HepG2 (cell line): Measurements from ENCODE around the gene TMEM141. TPM values are rescaled to one million over a fixed set of nuclear protein-coding genes. Genes with fewer than 3 reads are reported as not detected.

Experiments
- ATAD3A ChIP-seq: sonication (generic); formaldehyde crosslinking; IDR thresholded peaks from 2 replicates; pipeline ENCODE4 v1.4.0; 2020; ENCODE audit warnings: missing genetic modification reagents
- CEBPG ChIP-seq: IDR thresholded peaks from 2 replicates; pipeline ENCODE4 v1.6.1; 2016
- CHD2 ChIP-seq: IDR thresholded peaks from 2 replicates; pipeline ENCODE4 v1.6.1; 2011; ENCODE audit warnings: low read depth, low read length, improper control_type of control experiment
- DMTF1 ChIP-seq: sonication (generic); formaldehyde crosslinking; IDR thresholded peaks from 2 replicates; pipeline ENCODE4 v1.4.0; 2020; ENCODE audit warnings: mild to moderate bottlenecking, missing genetic modification reagents
- FOXA3 ChIP-seq: IDR thresholded peaks from 2 replicates; pipeline ENCODE4 v1.6.1; 2016; ENCODE audit warnings: missing genetic modification reagents, missing compliant biosample characterization
- FOXC1 ChIP-seq: sonication (generic); formaldehyde crosslinking; IDR thresholded peaks from 2 replicates; pipeline ENCODE4 v1.8.0; 2022; ENCODE audit warnings: mild to moderate bottlenecking, missing genetic modification reagents, borderline replicate concordance
- NR2C2 ChIP-seq: sonication (generic); formaldehyde crosslinking; IDR thresholded peaks from 2 replicates; pipeline ENCODE4 v1.4.0; 2020; ENCODE audit warnings: missing genetic modification reagents, mild to moderate bottlenecking, moderate library complexity, borderline replicate concordance
- SMAD3 ChIP-seq: sonication (generic); formaldehyde crosslinking; IDR thresholded peaks from 2 replicates; pipeline ENCODE4 v1.4.0; 2020; ENCODE audit warnings: missing genetic modification reagents
- TBL1XR1 ChIP-seq: fragments of 150-350 bp; IDR thresholded peaks from 2 replicates; pipeline ENCODE4 v1.6.1; 2014; ENCODE audit warnings: borderline replicate concordance, low read length; ENCODE audit not compliant: partially characterized antibody
- ZFP36L2 ChIP-seq: sonication (generic); formaldehyde crosslinking; IDR thresholded peaks from 2 replicates; pipeline ENCODE4 v1.4.0; 2020; ENCODE audit warnings: missing genetic modification reagents
- ZNF501 ChIP-seq: sonication (generic); formaldehyde crosslinking; IDR thresholded peaks from 2 replicates; pipeline ENCODE4 v1.5.1; 2020; ENCODE audit warnings: mild to moderate bottlenecking, moderate library complexity, missing genetic modification reagents
- ZNF609 ChIP-seq: sonication (generic); formaldehyde crosslinking; IDR thresholded peaks from 2 replicates; pipeline ENCODE4 v1.4.0; 2020; ENCODE audit warnings: mild to moderate bottlenecking, missing genetic modification reagents, borderline replicate concordance
- polyA plus RNA-seq, 8 experiments: library from polyadenylated mRNA; depleted of rRNA in 3 of 8; stranded (reverse) in 7 of 8; unstranded in 1 of 8; fragments of >200 nt; fragmentation: Illumina TruSeq in 4 of 8; extraction: Trizol in 4 of 8; gene quantifications; 2 replicates each; pipeline versions ENCODE4 v1.2.1 to v1.2.3, GENCODE V29; 2011 to 2016; ENCODE audit warnings: low read depth in 4 of 8, missing spikeins in 1 of 8, mixed read lengths in 1 of 8; ENCODE audit not compliant: insufficient read depth in 1 of 8
- total RNA-seq, 5 experiments: library from RNA; depleted of rRNA; stranded (reverse); fragments of >200 nt; fragmentation: Illumina TruSeq; extraction: Trizol; gene quantifications; 2 replicates each; pipeline ENCODE4 v1.2.3, GENCODE V29; 2016; ENCODE audit warnings: low read depth in 1 of 5
- TF ChIP-seq, protein P1 (sequence below): sonication (generic); formaldehyde crosslinking; IDR thresholded peaks from 2 replicates; pipeline ENCODE4 v1.5.0; 2020; ENCODE audit warnings: missing genetic modification reagents
- TF ChIP-seq, protein P2 (sequence below): sonication (generic); formaldehyde crosslinking; IDR thresholded peaks from 2 replicates; pipeline ENCODE4 v1.8.0; 2022; ENCODE audit warnings: mild to moderate bottlenecking, missing genetic modification reagents, moderate library complexity
- TF ChIP-seq, protein P3 (sequence below): sonication (generic); formaldehyde crosslinking; IDR thresholded peaks from 2 replicates; pipeline ENCODE4 v1.4.0; 2020; ENCODE audit warnings: missing genetic modification reagents

The TMEM141 gene
- total and polyA plus RNA-seq, 2 of the 13 experiments (the other 11 are each of a cell fraction or from before 2014, with no cell fraction given): 81.0 to 202 TPM

GRCh38 chr9:136799079-136799853, 8.1 kb downstream of the TMEM141 start (continued):
- peak; percentile 78 for TF ChIP-seq ZNF609
- TF ChIP-seq, protein P1, sequence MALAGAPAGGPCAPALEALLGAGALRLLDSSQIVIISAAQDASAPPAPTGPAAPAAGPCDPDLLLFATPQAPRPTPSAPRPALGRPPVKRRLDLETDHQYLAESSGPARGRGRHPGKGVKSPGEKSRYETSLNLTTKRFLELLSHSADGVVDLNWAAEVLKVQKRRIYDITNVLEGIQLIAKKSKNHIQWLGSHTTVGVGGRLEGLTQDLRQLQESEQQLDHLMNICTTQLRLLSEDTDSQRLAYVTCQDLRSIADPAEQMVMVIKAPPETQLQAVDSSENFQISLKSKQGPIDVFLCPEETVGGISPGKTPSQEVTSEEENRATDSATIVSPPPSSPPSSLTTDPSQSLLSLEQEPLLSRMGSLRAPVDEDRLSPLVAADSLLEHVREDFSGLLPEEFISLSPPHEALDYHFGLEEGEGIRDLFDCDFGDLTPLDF (CRISPR knock-in tag): 0 out of 2 replicates have a peak, but pooled peaks have one; percentile 50
- 0 out of 2 replicates have a peak, but pooled peaks have one; percentile 31 for TF ChIP-seq DMTF1
- no peak for TF ChIP-seq ATAD3A (CRISPR knock-in tag)
- TF ChIP-seq CEBPG: peak; percentile 46; the same call in 1 of the 2 replicates
- TF ChIP-seq ZFP36L2 (CRISPR knock-in tag): no peak
- TF ChIP-seq, protein P2, sequence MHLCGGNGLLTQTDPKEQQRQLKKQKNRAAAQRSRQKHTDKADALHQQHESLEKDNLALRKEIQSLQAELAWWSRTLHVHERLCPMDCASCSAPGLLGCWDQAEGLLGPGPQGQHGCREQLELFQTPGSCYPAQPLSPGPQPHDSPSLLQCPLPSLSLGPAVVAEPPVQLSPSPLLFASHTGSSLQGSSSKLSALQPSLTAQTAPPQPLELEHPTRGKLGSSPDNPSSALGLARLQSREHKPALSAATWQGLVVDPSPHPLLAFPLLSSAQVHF (CRISPR knock-in tag): peak; percentile 67; the same call in 1 of the 2 replicates
- TF ChIP-seq SMAD3: peak; percentile 49; the same call in 1 of the 2 replicates
- no peak; the same call in 1 of the 2 replicates for TF ChIP-seq FOXC1 (CRISPR knock-in tag)
- TF ChIP-seq NR2C2 (CRISPR knock-in tag): peak; percentile 30; the same call in 1 of the 2 replicates
- no peak for TF ChIP-seq CHD2
- TF ChIP-seq FOXA3 (CRISPR knock-in tag): peak; percentile 91
- peak; percentile 83 for TF ChIP-seq ZNF501 (CRISPR knock-in tag)
- TF ChIP-seq, protein P3, sequence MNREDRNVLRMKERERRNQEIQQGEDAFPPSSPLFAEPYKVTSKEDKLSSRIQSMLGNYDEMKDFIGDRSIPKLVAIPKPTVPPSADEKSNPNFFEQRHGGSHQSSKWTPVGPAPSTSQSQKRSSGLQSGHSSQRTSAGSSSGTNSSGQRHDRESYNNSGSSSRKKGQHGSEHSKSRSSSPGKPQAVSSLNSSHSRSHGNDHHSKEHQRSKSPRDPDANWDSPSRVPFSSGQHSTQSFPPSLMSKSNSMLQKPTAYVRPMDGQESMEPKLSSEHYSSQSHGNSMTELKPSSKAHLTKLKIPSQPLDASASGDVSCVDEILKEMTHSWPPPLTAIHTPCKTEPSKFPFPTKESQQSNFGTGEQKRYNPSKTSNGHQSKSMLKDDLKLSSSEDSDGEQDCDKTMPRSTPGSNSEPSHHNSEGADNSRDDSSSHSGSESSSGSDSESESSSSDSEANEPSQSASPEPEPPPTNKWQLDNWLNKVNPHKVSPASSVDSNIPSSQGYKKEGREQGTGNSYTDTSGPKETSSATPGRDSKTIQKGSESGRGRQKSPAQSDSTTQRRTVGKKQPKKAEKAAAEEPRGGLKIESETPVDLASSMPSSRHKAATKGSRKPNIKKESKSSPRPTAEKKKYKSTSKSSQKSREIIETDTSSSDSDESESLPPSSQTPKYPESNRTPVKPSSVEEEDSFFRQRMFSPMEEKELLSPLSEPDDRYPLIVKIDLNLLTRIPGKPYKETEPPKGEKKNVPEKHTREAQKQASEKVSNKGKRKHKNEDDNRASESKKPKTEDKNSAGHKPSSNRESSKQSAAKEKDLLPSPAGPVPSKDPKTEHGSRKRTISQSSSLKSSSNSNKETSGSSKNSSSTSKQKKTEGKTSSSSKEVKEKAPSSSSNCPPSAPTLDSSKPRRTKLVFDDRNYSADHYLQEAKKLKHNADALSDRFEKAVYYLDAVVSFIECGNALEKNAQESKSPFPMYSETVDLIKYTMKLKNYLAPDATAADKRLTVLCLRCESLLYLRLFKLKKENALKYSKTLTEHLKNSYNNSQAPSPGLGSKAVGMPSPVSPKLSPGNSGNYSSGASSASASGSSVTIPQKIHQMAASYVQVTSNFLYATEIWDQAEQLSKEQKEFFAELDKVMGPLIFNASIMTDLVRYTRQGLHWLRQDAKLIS (CRISPR knock-in tag): peak; percentile 25; the same call in 1 of the 2 replicates
- no peak for TF ChIP-seq TBL1XR1
